ENCODE results near the gene IFIT1. TPM values are rescaled to one million over a fixed set of nuclear protein-coding genes. Genes with fewer than 3 reads are reported as not detected.

The IFIT1 gene
- total and polyA plus RNA-seq, 2 donors (not counting 1 experiment from before 2014, with no cell fraction given), result 0.63 to 1.2 TPM

DNA sequence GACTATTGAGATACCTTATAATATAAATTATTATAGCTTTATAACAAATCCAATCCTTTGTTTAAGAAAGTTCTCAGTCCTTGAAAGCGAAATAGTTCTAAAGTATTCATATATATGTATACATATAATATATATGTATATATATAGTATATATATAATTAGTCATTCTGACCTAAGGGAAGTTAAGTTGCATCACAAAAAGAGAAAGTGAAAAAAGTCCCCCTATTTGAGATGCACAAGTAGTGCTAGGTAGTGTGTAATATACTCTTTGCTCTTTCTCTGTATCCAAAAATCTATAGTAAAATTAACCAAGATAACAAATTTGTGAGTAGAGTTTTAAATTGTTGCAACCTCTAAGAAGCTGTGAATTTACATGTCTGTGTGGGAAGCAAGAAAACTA lies 27.9 kb upstream of the IFIT1 start:
- H3K27me3 Mint-ChIP-seq, result no peaks in the 10 kb centered on the region
- no peak overlapping the region for H2AFZ ChIP-seq (ENCODE audit: insufficient read depth, low read depth, low read length, poor library complexity, severe bottlenecking)
- intact Hi-C loops (cut with micrococcal nuclease), result no loop called here
- no CpG with 5 or more reads among the region's 1 CpG for WGBS (ENCODE audit: insufficient coverage)
- H3K9ac ChIP-seq (ENCODE audit: low read length), result no peak overlapping the region
- no peak overlapping the region for H3K27ac ChIP-seq (ENCODE audit: low read length in 2 of 2)
- no peak overlapping the region for H3K4me2 ChIP-seq (replicated peaks; ENCODE audit: low read depth, low read length, poor library complexity, severe bottlenecking)
- no peak overlapping the region for H3K27ac Mint-ChIP-seq
- H3K36me3 ChIP-seq (replicated peaks in 1 of 2; ENCODE audit: control extremely low read depth in 1 of 2, control insufficient read depth in 1 of 2, extremely low read depth in 1 of 2, insufficient read depth in 2 of 2, low read length in 1 of 2), result no peaks in the 10 kb centered on the region
- no peaks in the 10 kb centered on the region for H3K79me2 ChIP-seq (ENCODE audit: control insufficient read depth, insufficient read depth, low read length)
- ATAC-seq (ENCODE audit: low read depth) (no peak), DNase-seq (no peak)
- H3K9me3 Mint-ChIP-seq (ENCODE audit: insufficient read depth), result no peaks in the 10 kb centered on the region
- H3K4me1 Mint-ChIP-seq, result peaks cover 17% of the 10 kb centered on the region
- peaks cover 6 to 8% of the 10 kb centered on the region in 2 donors for H3K4me1 ChIP-seq (ENCODE audit: control insufficient read depth in 2 of 2, insufficient read depth in 2 of 2, low read length in 2 of 2)
- CTCF ChIA-PET, result interaction anchor here (0.6 to 1.0 kb wide), 3 partner anchors 9 to 106 kb away, joined by 3 read pairs; no protein-coding TSS in a partner anchor
- H3K9me3 ChIP-seq (ENCODE audit: control extremely low read depth in 1 of 3, control insufficient read depth in 2 of 3, insufficient read depth in 1 of 3, low read length in 2 of 3), result no peaks in the 10 kb centered on the region
- H4K20me1 ChIP-seq (ENCODE audit: control insufficient read depth, insufficient read depth, low read length, poor library complexity, severe bottlenecking), result no peaks in the 10 kb centered on the region
- no peaks in the 10 kb centered on the region for H3K27me3 ChIP-seq (replicated peaks in 1 of 4; ENCODE audit: control extremely low read depth in 1 of 4, control insufficient read depth in 3 of 4, insufficient read depth in 4 of 4, low read length in 3 of 4)
- no peak overlapping the region for H3K4me3 Mint-ChIP-seq
- H3K4me3 ChIP-seq (ENCODE audit: control extremely low read depth in 1 of 5, extremely low read depth in 1 of 5, insufficient read depth in 1 of 5, low read depth in 2 of 5, low read length in 4 of 5), result no peak overlapping the region
- POLR2A ChIA-PET, result no interaction called here
- TF ChIP-seq, protein P1, sequence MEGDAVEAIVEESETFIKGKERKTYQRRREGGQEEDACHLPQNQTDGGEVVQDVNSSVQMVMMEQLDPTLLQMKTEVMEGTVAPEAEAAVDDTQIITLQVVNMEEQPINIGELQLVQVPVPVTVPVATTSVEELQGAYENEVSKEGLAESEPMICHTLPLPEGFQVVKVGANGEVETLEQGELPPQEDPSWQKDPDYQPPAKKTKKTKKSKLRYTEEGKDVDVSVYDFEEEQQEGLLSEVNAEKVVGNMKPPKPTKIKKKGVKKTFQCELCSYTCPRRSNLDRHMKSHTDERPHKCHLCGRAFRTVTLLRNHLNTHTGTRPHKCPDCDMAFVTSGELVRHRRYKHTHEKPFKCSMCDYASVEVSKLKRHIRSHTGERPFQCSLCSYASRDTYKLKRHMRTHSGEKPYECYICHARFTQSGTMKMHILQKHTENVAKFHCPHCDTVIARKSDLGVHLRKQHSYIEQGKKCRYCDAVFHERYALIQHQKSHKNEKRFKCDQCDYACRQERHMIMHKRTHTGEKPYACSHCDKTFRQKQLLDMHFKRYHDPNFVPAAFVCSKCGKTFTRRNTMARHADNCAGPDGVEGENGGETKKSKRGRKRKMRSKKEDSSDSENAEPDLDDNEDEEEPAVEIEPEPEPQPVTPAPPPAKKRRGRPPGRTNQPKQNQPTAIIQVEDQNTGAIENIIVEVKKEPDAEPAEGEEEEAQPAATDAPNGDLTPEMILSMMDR (IDR thresholded peaks at IDR 0.05), result no peak
- TF ChIP-seq EZH2 (IDR thresholded peaks at IDR 0.05; ENCODE audit: borderline replicate concordance, insufficient read depth, low read depth, low read length, poor library complexity, severe bottlenecking), result no peak

DNA sequence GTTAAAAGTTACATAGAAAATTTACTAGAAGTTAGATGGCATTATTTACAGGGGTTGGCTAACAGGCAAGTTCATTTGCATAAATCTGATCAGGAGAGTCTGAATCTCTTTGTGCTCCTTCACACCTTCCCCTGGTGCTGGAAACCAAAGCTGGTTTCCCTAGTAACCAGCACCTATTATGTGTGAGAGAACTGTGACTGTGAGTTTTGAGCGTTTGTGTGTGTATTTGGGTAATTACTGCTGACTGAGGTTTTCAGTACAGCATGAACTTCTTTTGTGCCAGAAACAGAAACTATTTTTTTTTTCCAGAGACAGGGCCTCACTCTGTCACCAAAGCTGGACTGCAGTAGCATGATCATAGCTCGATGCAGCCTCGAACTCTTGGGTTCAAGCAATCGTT lies 24.9 kb upstream of the IFIT1 start:
- Histone ChIP-seq H2AFZ (ENCODE audit: insufficient read depth, low read depth, low read length, poor library complexity, severe bottlenecking) (no peak overlapping the region), H3K79me2 (ENCODE audit: control insufficient read depth, insufficient read depth, low read length) (no peaks in the 10 kb centered on the region), H3K4me3 (ENCODE audit: control extremely low read depth in 1 of 5, extremely low read depth in 1 of 5, insufficient read depth in 1 of 5, low read depth in 2 of 5, low read length in 4 of 5) (no peak overlapping the region), H3K27ac (ENCODE audit: low read length in 2 of 2) (no peak overlapping the region), H3K27me3 (replicated peaks in 1 of 4; ENCODE audit: control extremely low read depth in 1 of 4, control insufficient read depth in 3 of 4, insufficient read depth in 4 of 4, low read length in 3 of 4) (no peaks in the 10 kb centered on the region), H3K36me3 (replicated peaks in 1 of 2; ENCODE audit: control extremely low read depth in 1 of 2, control insufficient read depth in 1 of 2, extremely low read depth in 1 of 2, insufficient read depth in 2 of 2, low read length in 1 of 2) (no peaks in the 10 kb centered on the region), H3K9me3 (ENCODE audit: control extremely low read depth in 1 of 3, control insufficient read depth in 2 of 3, insufficient read depth in 1 of 3, low read length in 2 of 3) (no peaks in the 10 kb centered on the region), H3K9ac (ENCODE audit: low read length) (no peak overlapping the region), H3K4me1 (ENCODE audit: control insufficient read depth in 2 of 2, insufficient read depth in 2 of 2, low read length in 2 of 2) (peaks cover 6 to 8% of the 10 kb centered on the region in 2 donors), H4K20me1 (ENCODE audit: control insufficient read depth, insufficient read depth, low read length, poor library complexity, severe bottlenecking) (no peaks in the 10 kb centered on the region), H3K4me2 (replicated peaks; ENCODE audit: low read depth, low read length, poor library complexity, severe bottlenecking) (no peak overlapping the region)
- intact Hi-C loops (cut with micrococcal nuclease), result no loop called here
- TF ChIP-seq EZH2 (IDR thresholded peaks at IDR 0.05; ENCODE audit: borderline replicate concordance, insufficient read depth, low read depth, low read length, poor library complexity, severe bottlenecking), result no peak
- TF ChIP-seq, protein P1 (IDR thresholded peaks at IDR 0.05), result no peak
- Mint-ChIP-seq H3K27me3 (no peaks in the 10 kb centered on the region), H3K9me3 (ENCODE audit: insufficient read depth) (no peaks in the 10 kb centered on the region), H3K27ac (no peak overlapping the region), H3K4me1 (peaks cover 17% of the 10 kb centered on the region), H3K4me3 (no peak overlapping the region)
- ATAC-seq (ENCODE audit: low read depth) (no peak), DNase-seq (no peak)
- CTCF ChIA-PET, result interaction anchor here (0.6 to 3.5 kb wide), 12 partner anchors 8 to 1675 kb away, joined by 3 to 34 read pairs (median 8); partner anchors contain the start of gene IFIT2
- POLR2A ChIA-PET, result no interaction called here
- no CpG with 5 or more reads among the region's 4 CpGs for WGBS (ENCODE audit: insufficient coverage)

Measured in B cell (primary cell).